Gastrocnemius medialis (tissue), 4 donors: ENCODE results near the gene PLXND1.

ENCODE experiments used
- POLR2A ChIP-seq, 2 donors: fragments of 450-650 bp; IDR thresholded peaks; one replicate each; pipeline ENCODE4 v1.6.1; 2017; ENCODE audit warnings: antibody characterized with exemption in 2 of 2, mild to moderate bottlenecking in 2 of 2, moderate library complexity in 2 of 2
- TF ChIP-seq, protein P1 (sequence below), 5 experiments: fragments of 450-650 bp in 3 of 5; fragments of 200-600 bp in 2 of 5; sonication (generic) in 2 of 5; IDR thresholded peaks in 4 of 5; conservative IDR thresholded peaks in 1 of 5; 1 replicate in 4 of 5; 2 replicates in 1 of 5; pipeline ENCODE4 v1.5.1; 2016 to 2019; ENCODE audit warnings: antibody characterized with exemption in 5 of 5, mild to moderate bottlenecking in 3 of 5, moderate library complexity in 3 of 5

DNA sequence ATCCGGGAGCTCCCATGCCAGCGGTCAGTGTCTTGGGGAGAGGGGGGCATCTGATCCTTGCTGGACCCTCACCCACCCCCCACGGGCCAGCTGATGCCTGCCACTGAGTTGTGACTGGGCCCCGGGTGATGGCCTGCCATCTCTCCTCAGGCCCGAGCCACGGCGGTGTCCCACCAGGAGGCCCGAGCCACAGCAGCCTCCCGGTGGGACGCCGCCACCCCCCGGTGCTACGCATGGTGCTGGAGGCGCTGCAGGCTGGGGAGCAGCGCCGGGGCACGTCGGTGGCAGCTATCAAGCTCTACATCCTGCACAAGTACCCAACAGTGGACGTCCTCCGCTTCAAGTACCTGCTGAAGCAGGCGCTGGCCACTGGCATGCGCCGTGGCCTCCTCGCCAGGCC, 59.2 kb downstream of the PLXND1 start:
- TF ChIP-seq, protein P1, sequence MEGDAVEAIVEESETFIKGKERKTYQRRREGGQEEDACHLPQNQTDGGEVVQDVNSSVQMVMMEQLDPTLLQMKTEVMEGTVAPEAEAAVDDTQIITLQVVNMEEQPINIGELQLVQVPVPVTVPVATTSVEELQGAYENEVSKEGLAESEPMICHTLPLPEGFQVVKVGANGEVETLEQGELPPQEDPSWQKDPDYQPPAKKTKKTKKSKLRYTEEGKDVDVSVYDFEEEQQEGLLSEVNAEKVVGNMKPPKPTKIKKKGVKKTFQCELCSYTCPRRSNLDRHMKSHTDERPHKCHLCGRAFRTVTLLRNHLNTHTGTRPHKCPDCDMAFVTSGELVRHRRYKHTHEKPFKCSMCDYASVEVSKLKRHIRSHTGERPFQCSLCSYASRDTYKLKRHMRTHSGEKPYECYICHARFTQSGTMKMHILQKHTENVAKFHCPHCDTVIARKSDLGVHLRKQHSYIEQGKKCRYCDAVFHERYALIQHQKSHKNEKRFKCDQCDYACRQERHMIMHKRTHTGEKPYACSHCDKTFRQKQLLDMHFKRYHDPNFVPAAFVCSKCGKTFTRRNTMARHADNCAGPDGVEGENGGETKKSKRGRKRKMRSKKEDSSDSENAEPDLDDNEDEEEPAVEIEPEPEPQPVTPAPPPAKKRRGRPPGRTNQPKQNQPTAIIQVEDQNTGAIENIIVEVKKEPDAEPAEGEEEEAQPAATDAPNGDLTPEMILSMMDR (IDR thresholded peaks at IDR 0.05 in 4 of 5, conservative IDR thresholded peaks at IDR 0.05 in 1 of 5) = no peak
- TF ChIP-seq POLR2A (IDR thresholded peaks at IDR 0.05) = no peak
